ENCODE measurements around the gene CDH22. TPM values are rescaled to one million over a fixed set of nuclear protein-coding genes. Genes with fewer than 3 reads are reported as not detected.

Gene CDH22
- polyA plus RNA-seq, result not detected

GRCh38 chr20:46308258-46309157 lies at the start of gene CDH22:
CDH22 (minus strand) TSS chr20:46308498; CDS start chr20:46251294, 57,204 bp downstream.
- no peaks in the 10 kb centered on the region for H3K36me3 Mint-ChIP-seq
- peak within 1 kb of the TSS; percentile 64 to 85 (median 80) for H3K4me3 Mint-ChIP-seq
- peaks cover 55% of the 10 kb centered on the region for H3K27me3 Mint-ChIP-seq
- peaks cover 0 to 6% (median 1%) of the 10 kb centered on the region in 3 donors for H3K4me1 Mint-ChIP-seq
- peak within 1 kb of the TSS in 1 of 3 donors; percentile 18 for H3K27ac Mint-ChIP-seq
- H3K9me3 Mint-ChIP-seq, result no peaks in the 10 kb centered on the region

GRCh38 chr20:46357030-46357514 lies 48.8 kb upstream of the CDH22 start:
- Mint-ChIP-seq H3K27me3 (no peaks in the 10 kb centered on the region), H3K4me1 (peaks cover 32 to 43% (median 41%) of the 10 kb centered on the region in 3 donors), H3K9me3 (no peaks in the 10 kb centered on the region), H3K4me3 (no peak overlapping the region), H3K36me3 (no peaks in the 10 kb centered on the region), H3K27ac (peak overlapping the region in 1 of 3 donors; percentile 56)

GRCh38 chr20:46356195-46357029 lies 48.1 kb upstream of the CDH22 start:
- Mint-ChIP-seq H3K36me3 (no peaks in the 10 kb centered on the region), H3K4me1 (peaks cover 26 to 36% (median 35%) of the 10 kb centered on the region in 3 donors), H3K9me3 (no peaks in the 10 kb centered on the region), H3K4me3 (no peak overlapping the region), H3K27ac (peak overlapping the region in 2 of 3 donors; percentile 25 to 90), H3K27me3 (no peaks in the 10 kb centered on the region)

- Mint-ChIP-seq H3K27me3 (no peaks in the 10 kb centered on the region), H3K4me1 (peaks cover 23 to 32% (median 30%) of the 10 kb centered on the region in 3 donors), H3K36me3 (no peaks in the 10 kb centered on the region), H3K9me3 (no peaks in the 10 kb centered on the region), H3K27ac (peak overlapping the region in 2 of 3 donors; percentile 18 to 90), H3K4me3 (peak overlapping the region in 1 of 4 donors; percentile 27)
Observed at GRCh38 chr20:46355778-46356177, 47.5 kb upstream of the CDH22 start.

- H3K4me1 Mint-ChIP-seq, result peaks cover 27 to 39% (median 36%) of the 10 kb centered on the region in 3 donors
Observed at GRCh38 chr20:46354920-46355654, 46.8 kb upstream of the CDH22 start.

GRCh38 chr20:46354207-46354555 lies 45.9 kb upstream of the CDH22 start:
- Mint-ChIP-seq H3K4me3 (no peak overlapping the region), H3K36me3 (peaks cover 3% of the 10 kb centered on the region), H3K27me3 (no peaks in the 10 kb centered on the region), H3K4me1 (peaks cover 27 to 38% (median 33%) of the 10 kb centered on the region in 3 donors), H3K9me3 (no peaks in the 10 kb centered on the region), H3K27ac (peak overlapping the region in 1 of 3 donors; percentile 67)

More at GRCh38 chr20:46354920-46355654, 46.8 kb upstream of the CDH22 start:
- no peaks in the 10 kb centered on the region for H3K9me3 Mint-ChIP-seq
- H3K27me3 Mint-ChIP-seq, result no peaks in the 10 kb centered on the region
- peaks cover 3% of the 10 kb centered on the region for H3K36me3 Mint-ChIP-seq
- H3K27ac Mint-ChIP-seq, result peak overlapping the region in 2 of 3 donors; percentile 67 to 90
- H3K4me3 Mint-ChIP-seq, result no peak overlapping the region

- peak overlapping the region in 1 of 4 donors; percentile 14 for H3K4me3 Mint-ChIP-seq
- H3K36me3 Mint-ChIP-seq, result peaks cover 3% of the 10 kb centered on the region
- no peaks in the 10 kb centered on the region for H3K9me3 Mint-ChIP-seq
- peaks cover 26 to 33% (median 29%) of the 10 kb centered on the region in 3 donors for H3K4me1 Mint-ChIP-seq
- peak overlapping the region in 1 of 3 donors; percentile 48 for H3K27ac Mint-ChIP-seq
- no peaks in the 10 kb centered on the region for H3K27me3 Mint-ChIP-seq
Observed at GRCh38 chr20:46353500-46354206, 45.4 kb upstream of the CDH22 start.

- peaks cover 21 to 24% (median 24%) of the 10 kb centered on the region in 3 donors for H3K4me1 Mint-ChIP-seq
- H3K4me3 Mint-ChIP-seq, result peak overlapping the region in 1 of 4 donors; percentile 37
- H3K27me3 Mint-ChIP-seq, result no peaks in the 10 kb centered on the region
- H3K36me3 Mint-ChIP-seq, result peaks cover 3% of the 10 kb centered on the region
- H3K27ac Mint-ChIP-seq, result no peak overlapping the region
- H3K9me3 Mint-ChIP-seq, result no peaks in the 10 kb centered on the region
Observed at GRCh38 chr20:46352370-46352938, 44.2 kb upstream of the CDH22 start.

- peak overlapping the region in 2 of 3 donors; percentile 54 to 80 for H3K27ac Mint-ChIP-seq
- no peaks in the 10 kb centered on the region for H3K9me3 Mint-ChIP-seq
- peak overlapping the region in 1 of 4 donors; percentile 82 for H3K4me3 Mint-ChIP-seq
- peaks cover 3% of the 10 kb centered on the region for H3K36me3 Mint-ChIP-seq
- H3K27me3 Mint-ChIP-seq, result no peaks in the 10 kb centered on the region
- peaks cover 19 to 24% (median 22%) of the 10 kb centered on the region in 3 donors for H3K4me1 Mint-ChIP-seq
Observed at GRCh38 chr20:46351357-46352058, 43.2 kb upstream of the CDH22 start.

GRCh38 chr20:46350986-46351267 lies 42.6 kb upstream of the CDH22 start:
- H3K27ac Mint-ChIP-seq, result peak overlapping the region in 2 of 3 donors; percentile 54 to 78
- peak overlapping the region in 1 of 4 donors; percentile 63 for H3K4me3 Mint-ChIP-seq
- peaks cover 19 to 24% (median 21%) of the 10 kb centered on the region in 3 donors for H3K4me1 Mint-ChIP-seq
- peaks cover 5% of the 10 kb centered on the region for H3K36me3 Mint-ChIP-seq
- H3K27me3 Mint-ChIP-seq, result no peaks in the 10 kb centered on the region
- no peaks in the 10 kb centered on the region for H3K9me3 Mint-ChIP-seq

GRCh38 chr20:46350201-46350985 lies 42.1 kb upstream of the CDH22 start:
- peaks cover 6% of the 10 kb centered on the region for H3K36me3 Mint-ChIP-seq
- peak overlapping the region in 3 of 4 donors; percentile 47 to 79 (median 63) for H3K4me3 Mint-ChIP-seq
- H3K4me1 Mint-ChIP-seq, result peaks cover 16 to 24% (median 19%) of the 10 kb centered on the region in 3 donors
- H3K27ac Mint-ChIP-seq, result peak overlapping the region in 2 of 3 donors; percentile 78 to 86
- H3K27me3 Mint-ChIP-seq, result no peaks in the 10 kb centered on the region
- H3K9me3 Mint-ChIP-seq, result no peaks in the 10 kb centered on the region

GRCh38 chr20:46349742-46350056 lies 41.4 kb upstream of the CDH22 start:
- Mint-ChIP-seq H3K36me3 (peaks cover 6% of the 10 kb centered on the region), H3K9me3 (no peaks in the 10 kb centered on the region), H3K4me3 (peak overlapping the region in 2 of 4 donors; percentile 74 to 84), H3K27ac (peak overlapping the region in 1 of 3 donors; percentile 84), H3K4me1 (peaks cover 16 to 24% (median 18%) of the 10 kb centered on the region in 3 donors), H3K27me3 (no peaks in the 10 kb centered on the region)

Data from IgD-negative memory B cell (primary cell).